GM19395 (cell line): ENCODE measurements around the gene TMEM62.
"Not testable (repeated sequence)": the region's sequence is repeated elsewhere in the genome, so short reads cannot be mapped to it uniquely, and the experiment has no call there.

Experiments used
- ATAC-seq: cut with Tn5 transposase; IDR thresholded peaks from one replicate; pipeline ENCODE4 v1.9.1; 2021; ENCODE audit warnings: mild to moderate bottlenecking, moderate library complexity; ENCODE audit not compliant: unreplicated experiment

Gene TMEM62

DNA sequence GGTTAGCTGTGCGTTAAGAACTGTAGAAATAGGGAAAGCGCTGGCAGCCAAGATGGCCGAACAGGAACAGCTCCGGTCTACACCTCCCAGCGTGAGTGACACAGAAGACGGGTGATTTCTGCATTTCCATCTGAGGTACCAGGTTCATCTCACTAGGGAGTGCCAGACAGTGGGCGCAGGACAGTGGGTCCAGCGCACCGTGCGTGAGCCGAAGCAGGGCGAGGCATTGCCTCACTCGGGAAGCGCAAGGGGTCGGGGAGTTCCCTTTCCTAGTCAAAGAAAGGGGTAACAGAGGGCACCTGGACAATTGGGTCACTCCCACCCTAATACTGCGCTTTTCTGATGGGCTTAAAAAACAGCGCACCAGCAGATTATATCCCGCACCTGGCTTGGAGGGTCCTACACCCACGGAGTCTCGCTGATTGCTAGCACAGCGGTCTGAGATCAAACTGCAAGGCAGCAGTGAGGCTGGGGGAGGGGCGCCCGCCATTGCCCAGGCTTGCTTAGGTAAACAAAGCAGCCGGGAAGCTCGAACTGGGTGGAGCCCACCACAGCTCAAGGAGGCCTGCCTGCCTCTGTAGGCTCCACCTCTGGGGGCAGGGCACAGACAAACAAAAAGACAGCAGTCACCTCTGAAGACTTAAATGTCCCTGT lies 42.4 kb downstream of the TMEM62 start:
- not testable (repeated sequence) for ATAC-seq

DNA sequence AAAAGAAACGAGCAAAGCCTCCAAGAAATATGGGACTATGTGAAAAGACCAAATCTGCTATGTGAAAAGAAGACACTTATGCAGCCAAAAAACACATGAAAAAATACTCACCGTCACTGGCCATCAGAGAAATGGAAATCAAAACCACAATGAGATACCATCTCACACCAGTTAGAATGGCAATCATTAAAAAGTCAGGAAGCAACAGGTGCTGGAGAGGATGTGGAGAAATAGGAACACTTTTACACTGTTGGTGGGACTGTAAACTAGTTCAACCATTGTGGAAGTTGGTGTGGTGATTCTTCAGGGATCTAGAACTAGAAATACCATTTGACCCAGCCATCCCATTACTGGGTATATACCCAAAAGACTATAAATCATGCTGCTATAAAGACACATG lies 43.8 kb downstream of the TMEM62 start:
- ATAC-seq: not testable (repeated sequence)

DNA sequence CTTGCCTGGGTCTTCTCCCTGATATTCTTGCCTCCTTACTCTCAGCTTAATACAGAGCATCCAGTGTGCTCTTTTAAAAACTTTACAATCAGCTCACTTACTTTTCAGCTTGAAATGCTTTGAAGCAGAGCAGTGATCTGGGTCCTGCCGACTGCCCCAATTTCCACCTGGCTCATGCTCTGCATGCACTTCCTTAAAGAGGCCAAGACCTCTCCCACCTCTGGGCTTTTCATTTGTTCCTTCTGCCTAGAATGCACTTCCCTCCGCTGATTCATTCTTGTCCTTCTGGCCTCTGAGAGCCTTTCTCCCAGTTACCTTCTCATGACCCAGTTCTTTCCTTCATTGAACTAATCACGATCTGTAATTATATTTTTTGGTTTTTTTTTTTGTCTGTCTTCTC lies 49.9 kb downstream of the TMEM62 start:
- ATAC-seq: no peak

DNA sequence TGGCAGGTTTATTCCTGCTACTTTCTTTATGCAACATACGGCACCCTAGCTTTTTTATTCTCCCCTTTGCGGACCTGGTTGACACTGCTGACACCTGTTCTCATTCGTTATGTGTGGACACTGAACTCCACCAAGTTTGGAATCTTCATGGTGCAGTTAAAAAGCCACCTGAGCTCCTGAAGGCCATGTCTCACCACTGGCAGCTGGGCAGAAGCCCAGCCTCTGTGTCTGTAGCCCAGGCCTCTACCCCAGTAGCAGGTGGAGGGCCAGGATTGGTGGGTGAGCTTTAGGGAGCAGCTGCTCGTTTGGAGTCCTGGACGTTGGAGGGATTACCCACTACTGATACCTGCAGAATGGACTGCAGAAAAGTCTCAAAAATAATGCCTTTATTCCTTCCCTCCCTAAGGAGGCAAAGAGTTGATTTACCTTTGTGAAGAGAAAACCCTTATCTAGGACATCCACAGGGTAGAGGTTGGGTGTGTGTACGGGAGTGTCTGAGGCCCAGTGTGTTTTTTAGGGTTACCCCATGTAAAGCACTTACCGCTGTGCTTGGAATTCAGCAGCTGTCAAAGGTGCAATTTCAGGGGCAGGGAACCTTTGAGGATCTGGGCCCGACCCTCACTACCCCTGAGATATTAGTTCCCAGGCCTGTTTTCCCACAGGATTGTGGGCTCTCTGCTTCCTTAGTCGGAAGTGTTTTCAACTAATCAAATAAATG lies 51.2 kb downstream of the TMEM62 start:
- ATAC-seq: no peak

DNA sequence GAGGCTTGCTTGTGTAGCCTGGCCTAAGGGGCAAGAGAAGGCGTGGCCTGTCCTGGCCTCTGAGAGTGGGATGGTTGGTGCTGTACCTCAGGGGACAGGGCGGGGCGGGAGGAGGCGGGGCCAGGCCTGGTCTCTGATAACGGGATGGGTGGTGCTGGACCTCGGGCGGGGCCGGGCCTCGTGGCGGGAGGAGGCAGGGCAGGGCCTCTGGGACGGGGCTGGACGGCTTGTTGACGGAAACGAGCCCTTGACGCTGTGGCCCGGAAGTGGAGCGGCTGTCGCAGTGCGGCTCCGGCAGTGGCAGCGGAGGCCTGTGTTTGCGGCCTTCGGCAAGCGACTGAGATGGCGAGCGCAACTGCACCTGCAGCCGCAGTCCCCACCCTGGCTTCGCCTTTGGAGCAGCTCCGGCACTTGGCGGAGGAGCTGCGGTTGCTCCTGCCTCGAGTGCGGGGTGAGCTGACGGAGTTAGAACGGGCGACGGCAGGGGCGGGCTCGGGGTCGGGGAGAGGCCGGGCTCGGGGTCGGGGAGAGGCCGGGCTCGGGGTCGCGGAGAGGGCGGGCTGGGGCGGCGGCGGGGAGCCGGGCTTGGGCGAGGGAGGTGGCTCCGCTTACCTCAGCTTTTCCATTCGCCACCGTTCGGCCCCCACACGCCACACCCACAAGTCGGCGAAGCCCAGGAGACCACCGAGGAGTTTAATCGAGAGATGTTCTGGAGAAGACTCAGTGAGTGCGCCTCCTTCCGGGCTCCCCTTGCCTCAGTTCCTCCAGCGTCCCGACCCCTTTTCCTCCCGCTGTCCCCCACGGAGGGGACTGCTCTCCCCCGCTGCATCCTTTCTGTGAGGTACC lies 52.0 kb downstream of the TMEM62 start, which contains the start of gene CCNDBP1:
TSS of gene CCNDBP1 (plus strand) at position 247 of the 846 bp plus-strand sequence. CDS start at position 343, 96 bp downstream.
- peak; percentile 89 for ATAC-seq

DNA sequence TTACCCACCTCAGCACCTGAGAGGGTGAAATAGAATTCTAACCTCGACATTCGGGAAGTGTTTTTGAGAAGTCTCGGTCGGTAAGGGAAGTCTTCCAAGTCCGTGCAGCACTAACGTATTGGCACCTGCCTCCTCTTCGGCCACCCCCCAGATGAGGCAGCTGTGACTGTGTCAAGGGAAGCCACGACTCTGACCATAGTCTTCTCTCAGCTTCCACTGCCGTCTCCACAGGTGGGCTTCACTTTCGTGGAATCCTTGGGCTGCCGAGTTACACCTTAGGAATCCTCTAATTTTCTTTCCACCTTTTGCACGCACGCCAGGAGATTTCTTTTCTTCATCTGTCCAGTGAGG lies 52.6 kb downstream of the TMEM62 start:
- ATAC-seq: peak; percentile 25

DNA sequence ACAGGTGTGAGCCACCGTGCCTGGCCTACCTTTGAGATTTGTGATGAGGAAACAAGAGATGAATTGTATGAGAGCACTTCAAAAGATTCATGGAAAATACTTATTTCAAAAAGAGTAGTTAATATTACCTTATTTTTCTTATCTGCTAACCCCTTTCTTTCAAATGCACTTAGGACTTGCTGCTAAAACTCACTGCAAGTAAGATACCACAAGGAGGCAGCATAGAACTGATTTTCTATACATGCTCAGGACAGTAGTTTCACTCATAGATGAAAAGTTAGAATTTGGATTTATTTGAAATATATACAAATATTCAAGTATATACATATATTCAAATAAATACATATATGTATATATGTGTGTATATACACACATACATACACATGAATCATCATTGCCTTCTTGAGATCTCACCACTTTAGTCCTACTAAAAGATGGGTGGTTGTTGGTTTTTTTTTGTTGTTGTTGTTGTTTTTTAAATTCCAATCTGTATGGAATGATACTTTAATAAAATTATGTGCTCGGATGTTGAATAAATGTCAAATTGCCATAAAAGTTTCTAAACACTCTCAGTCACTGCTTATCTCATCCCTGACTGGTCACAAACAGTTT lies 54.3 kb downstream of the TMEM62 start:
- no peak for ATAC-seq

DNA sequence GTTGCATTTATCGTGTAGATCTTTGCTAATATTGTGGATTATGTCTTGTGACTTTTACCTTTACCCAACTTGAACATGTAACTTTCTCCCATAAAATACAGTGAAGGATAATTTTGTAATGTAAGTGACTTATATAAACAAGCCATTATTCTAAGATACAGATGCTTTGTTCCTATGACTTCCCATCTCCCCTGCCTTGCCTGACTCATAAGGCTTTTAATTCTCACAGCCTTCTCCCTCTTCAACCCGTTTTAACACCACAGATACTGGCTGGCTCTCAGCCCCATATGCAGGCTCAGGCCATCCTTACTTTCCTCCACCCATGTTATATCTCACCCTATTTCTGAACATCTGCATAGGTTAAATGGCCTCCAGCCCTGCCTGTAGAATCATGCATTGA lies 55.9 kb downstream of the TMEM62 start:
- no peak for ATAC-seq

DNA sequence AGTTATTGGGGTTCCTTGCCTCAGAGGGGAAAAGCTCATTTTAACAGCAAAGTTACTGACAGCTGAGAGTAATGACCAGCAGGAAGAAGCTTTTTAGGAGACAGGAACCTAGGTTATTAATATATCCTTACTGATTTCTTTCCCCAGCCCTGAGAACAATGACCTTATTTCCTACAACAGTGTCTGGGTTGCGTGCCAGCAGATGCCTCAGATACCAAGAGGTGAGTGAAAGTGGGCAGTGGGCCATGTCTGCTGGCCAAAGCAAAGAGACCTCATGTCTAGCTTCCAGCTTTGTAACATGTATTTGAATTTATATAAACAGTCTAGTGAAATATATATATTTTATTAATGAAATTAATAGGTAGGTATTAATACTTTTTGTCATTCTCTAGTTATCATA lies 56.8 kb downstream of the TMEM62 start:
- no peak for ATAC-seq

DNA sequence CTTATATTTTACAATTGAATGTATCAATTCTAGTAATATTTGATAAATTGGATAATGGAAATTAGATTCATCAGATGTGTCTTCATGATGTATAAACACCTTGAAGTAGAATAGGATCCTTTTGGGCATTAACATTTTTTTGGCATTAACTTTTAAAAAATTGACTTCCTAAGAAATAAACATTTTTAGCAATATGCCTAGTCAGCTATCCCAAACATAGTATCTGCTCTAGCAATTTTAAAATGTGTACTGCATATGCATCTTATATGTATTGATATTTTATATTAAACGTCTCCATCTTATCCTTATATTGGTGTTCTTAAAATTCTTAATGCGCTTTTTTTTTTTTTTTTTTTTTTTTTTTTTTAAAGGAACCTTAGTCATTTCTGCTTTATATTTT lies 60.3 kb downstream of the TMEM62 start:
- ATAC-seq: no peak

DNA sequence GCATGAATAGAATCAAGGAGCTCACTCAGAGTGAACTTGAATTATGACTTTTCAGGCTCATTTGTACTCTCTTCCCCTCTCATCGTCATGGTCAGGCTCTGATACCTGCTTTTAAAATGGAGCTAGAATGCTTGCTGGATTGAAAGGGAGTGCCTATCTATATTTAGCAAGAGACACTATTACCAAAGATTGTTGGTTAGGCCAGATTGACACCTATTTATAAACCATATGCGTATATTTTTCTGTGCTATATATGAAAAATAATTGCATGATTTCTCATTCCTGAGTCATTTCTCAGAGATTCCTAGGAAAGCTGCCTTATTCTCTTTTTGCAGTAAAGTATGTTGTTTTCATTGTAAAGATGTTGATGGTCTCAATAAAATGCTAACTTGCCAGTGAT lies 61.4 kb downstream of the TMEM62 start:
- no peak for ATAC-seq

DNA sequence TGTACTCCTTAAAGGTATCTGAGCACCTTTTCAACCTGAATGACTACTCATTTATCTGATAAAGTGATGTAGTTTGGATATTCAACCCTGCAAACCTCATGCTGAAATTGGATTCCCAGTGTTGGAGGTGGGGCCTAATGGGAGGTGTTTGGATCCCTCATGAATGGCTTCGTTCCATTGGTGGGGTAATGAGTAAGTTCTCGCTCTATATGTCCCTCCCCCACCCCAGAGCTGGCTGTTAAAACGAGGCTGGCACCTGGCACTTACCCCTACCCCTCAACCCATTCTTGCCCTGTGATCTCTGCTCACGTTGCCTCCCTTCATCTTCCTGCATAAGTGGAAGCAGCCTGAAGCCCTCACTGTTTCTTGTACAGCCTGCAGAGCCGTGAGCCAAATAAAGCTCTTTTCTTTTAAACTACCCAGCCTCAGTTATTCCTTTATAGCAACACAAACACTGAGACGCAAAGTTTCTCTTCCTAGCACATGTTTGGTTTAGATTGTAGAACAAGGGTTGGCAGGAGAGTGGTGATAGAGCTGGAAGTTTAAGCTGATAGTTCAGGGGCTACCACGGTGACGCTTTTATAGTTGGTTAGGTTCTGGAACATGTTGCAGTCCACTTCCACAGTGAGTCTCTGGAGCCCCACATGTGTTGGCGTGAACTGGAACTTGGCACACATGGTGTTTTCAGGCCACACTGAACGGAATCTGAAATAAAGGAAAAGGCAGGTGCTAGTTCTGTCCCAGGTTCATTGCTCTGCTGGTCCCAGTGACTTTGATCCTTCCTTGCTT lies 63.6 kb downstream of the TMEM62 start:
- ATAC-seq: no peak

DNA sequence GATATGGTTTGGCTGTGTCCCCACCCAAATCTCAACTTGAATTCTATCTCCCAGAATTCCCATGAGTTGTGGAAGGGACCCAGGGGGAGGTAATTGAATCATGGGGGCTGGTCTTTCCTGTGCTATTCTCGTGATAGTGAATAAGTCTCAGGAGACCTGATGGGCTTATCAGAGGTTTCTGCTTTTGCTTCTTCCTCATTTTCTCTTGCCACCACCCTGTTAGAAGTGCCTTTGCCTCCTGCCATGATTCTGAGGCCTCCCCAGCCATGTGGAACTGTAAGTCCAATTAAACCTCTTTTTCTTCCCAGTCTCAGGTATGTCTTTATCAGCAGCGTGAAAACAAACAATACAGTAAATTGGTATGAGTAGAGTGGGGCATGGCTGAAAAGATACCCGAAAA lies 64.4 kb downstream of the TMEM62 start:
- ATAC-seq: not testable (repeated sequence)

DNA sequence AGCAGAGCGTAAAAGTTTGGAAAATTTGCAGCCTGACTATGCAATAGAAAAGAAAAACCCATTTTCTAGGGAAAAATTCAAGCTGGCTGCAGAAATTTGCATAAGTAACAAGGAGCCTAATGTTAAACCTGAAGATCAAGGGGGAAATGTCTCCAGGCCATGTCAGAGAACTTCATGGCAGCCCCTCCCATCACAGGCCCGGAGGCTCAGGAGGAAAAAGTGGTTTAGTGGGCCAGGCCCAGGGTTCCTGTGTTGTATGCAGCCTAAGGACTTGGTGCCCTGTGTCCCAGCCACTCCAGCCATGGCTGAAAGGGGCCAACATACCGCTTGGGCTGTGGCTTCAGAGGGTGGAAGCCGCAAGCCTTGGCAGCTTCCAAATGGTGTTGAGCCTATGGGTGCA lies 65.2 kb downstream of the TMEM62 start:
- not testable (repeated sequence) for ATAC-seq

DNA sequence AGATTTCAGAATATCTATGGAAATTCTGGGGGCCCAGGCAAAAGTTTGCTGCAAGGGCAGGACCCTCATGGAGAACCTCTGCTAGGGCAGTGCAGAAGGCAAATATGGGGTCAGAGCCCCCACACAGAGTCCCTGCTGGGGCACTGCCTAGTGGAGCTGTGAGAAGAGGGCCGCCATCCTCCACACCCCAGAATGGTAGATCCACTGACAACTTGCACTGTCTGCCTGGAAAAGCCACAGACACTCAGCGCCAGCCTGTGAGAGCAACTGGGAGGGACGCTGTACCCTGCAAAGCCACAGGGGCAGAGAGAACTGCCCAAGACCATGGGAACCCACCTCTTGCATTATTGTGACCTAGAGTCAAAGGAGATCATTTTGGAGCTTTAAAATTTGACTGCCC lies 65.6 kb downstream of the TMEM62 start:
- ATAC-seq: no peak

DNA sequence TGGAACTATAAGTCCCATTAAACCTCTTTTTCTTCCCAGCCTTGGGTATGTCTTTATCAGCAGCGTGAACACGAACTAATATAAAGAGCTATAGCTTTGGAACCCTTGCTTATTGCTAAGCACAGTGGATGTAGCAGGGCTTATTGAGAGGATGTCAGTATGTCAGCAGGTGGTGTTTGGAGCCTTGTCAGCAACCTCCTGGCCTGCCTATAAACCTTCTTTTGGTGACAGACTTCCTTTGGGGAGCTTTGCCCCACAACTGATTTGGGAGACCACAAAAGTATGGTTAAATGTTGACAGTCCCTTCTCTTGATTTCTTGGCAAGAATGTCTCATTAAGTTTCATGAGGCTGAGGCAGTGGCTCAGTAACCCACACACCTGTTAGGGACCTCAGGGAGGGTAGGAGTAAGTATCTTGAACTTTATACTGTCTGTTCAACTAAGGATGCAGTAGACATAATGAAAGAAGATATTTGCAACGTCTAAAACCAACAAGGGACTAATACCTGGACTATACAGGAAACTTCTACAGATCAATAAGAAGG lies 66.6 kb downstream of the TMEM62 start:
- ATAC-seq: no peak

DNA sequence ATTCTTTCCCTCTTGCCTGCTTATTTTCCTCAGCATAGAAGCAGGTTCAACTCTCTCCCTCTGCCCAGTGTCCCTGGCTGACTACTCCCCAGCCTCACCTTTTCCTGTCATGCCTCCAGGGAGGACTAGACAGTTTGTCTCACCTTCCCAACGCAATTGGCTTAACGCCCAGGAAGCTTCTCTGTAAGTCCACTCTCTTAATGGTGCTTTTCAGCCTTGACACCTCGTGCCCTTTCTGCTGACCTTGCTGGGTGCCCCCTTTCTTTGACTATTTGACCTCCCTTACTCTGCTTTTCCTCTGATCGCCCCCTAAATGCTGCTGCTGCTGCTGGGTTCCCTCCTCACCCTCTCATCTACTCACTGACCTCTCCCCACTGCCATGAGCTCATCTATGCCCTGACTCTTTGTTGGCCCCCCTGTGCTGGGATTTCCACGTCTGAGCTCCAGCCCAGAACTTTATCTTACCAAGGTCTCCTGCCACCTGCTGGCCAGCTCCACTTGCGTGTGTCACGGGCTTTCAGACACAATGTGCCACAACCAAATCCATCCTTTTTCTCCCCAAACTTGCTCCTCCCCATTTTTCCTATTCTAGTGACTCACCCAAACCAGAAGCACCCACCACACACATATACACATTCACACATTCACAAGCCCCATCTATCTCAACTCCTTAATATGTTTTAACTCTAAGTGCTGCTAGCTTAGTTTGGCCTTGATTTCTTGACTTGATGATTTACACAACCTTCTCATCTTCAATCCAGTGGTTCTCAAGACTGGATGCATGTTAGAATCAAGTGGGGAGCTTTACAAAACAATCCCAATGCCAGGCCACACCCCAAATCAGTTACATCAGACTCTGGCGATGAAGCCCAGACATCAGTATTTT lies 70.9 kb downstream of the TMEM62 start:
- no peak for ATAC-seq

DNA sequence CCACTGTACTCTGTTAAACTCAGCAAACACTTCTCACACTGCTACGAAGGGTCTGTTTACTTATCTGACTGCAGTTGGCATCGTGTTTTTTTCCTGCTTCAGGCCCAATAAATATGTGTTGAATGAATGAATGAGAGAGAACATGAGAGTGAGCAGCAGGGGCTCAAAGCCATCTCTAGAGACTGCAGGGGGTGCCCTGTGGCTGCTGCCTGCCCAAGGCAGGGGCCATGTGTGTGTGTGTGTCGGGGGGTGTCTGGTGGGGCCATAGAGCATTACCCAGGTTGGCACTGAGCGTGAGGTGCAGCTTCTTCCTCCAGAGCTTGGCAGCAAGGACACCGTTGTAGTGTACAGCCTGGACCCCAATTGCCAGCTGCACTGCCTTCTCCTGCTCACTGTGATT lies 72.7 kb downstream of the TMEM62 start:
- ATAC-seq: no peak

DNA sequence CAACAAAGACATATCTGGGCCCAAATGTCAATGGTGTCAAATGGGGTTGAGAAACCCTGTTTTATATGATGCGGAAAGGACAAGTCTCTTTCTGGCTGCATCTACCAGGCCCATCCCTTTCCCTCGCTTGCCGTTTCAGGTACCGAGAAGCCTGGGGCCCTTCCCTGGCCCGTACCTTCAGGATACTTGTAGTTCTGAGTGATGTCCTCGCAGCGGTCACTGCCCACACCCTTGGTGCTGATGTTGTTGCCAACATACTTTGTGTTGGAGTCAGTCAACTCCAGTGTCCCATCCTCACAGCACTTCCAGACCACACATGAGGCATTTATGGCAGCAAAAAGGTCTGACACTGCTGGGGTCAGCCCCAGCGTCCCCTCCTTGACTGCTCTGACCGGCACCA lies 73.6 kb downstream of the TMEM62 start:
- no peak for ATAC-seq
